HepG2 (cell line): ENCODE data around the gene IFNAR1. TPM values are rescaled to one million over a fixed set of nuclear protein-coding genes. Genes with fewer than 3 reads are reported as not detected.

Source experiments
- ATAC-seq: fragments of 200-7000 bp; cut with Tn5 transposase; 3 replicates; pipeline ENCODE4 v1.9.1; 2020; ENCODE audit warnings: mild to moderate bottlenecking, moderate library complexity
- BruUV-seq: library from RNA; stranded (reverse); fragments of 400-500 nt; replicated peaks from 2 replicates; lab custom pipeline; 2021; lab: Mats Ljungman, UMichigan
- CTCF ChIA-PET: fragments of 300-600 bp; formaldehyde crosslinking; extraction: SDS; loops from one replicate; lab custom pipeline; 2021; ENCODE audit warnings: low total read pairs, inconsistent platforms, low intra/inter-chr PET ratio; lab: Yijun Ruan, JAX
- POLR2A ChIA-PET: fragments of 350-600 bp; sonication (Branson Sonifier 250); formaldehyde crosslinking; loops from one replicate; lab custom pipeline; 2020; ENCODE audit warnings: antibody characterized with exemption, inconsistent platforms; lab: Yijun Ruan, JAX
- DNase-seq: peaks from one replicate; pipeline ENCODE4 v3.0.0-alpha.2; 2015; ENCODE audit warnings: low spot score
- FAIRE-seq: peaks from 3 replicates; lab custom pipeline; 2011; peaks lifted over from hg19 to GRCh38; lab: Jason Lieb, UNC
- H2AFZ ChIP-seq: one replicate; pipeline ENCODE4 v1.6.1; 2011; ENCODE audit warnings: low read length, inconsistent platforms
- H3K27ac ChIP-seq: fragments of 300-600 bp; 3 replicates; pipeline ENCODE4 v1.8.0; 2011; ENCODE audit warnings: mixed run types, mild to moderate bottlenecking, mixed read lengths, low read length, inconsistent platforms; ENCODE audit not compliant: insufficient read depth; ENCODE audit errors: extremely low read length
- H3K27me3 ChIP-seq, 2 experiments: fragments of 200-600 bp in 1 of 2; 2 replicates in 1 of 2; 3 replicates in 1 of 2; pipeline versions ENCODE4 v1.6.0 to v1.8.0; 2011; ENCODE audit warnings: low read length in 2 of 2, mild to moderate bottlenecking in 2 of 2, moderate library complexity in 2 of 2, inconsistent platforms in 1 of 2; ENCODE audit not compliant: insufficient read depth in 2 of 2, control insufficient read depth in 1 of 2
- H3K36me3 ChIP-seq, 2 experiments: fragments of 200-600 bp in 1 of 2; replicated peaks in 1 of 2; 2 replicates in 1 of 2; 3 replicates in 1 of 2; pipeline versions ENCODE4 v1.5.1 to v1.8.0; 2011; ENCODE audit warnings: low read length in 2 of 2, inconsistent platforms in 1 of 2; ENCODE audit not compliant: insufficient read depth in 2 of 2, control insufficient read depth in 1 of 2
- H3K4me1 ChIP-seq: 2 replicates; pipeline ENCODE4 v1.5.1; 2012; ENCODE audit warnings: low read length, inconsistent platforms; ENCODE audit not compliant: insufficient read depth
- H3K4me2 ChIP-seq: 2 replicates; pipeline ENCODE4 v1.6.0; 2011; ENCODE audit warnings: low read depth, low read length, inconsistent platforms
- H3K4me3 ChIP-seq, 3 experiments: fragments of 200-600 bp in 1 of 3; sonication (generic), shearing (Covaris generic) in 1 of 3; replicated peaks in 1 of 3; 2 replicates each; pipeline ENCODE4 v1.5.1; 2011 to 2016; ENCODE audit warnings: low read length in 3 of 3, inconsistent platforms in 2 of 3, low read depth in 2 of 3, mild to moderate bottlenecking in 2 of 3, control low read depth in 1 of 3, mixed read lengths in 1 of 3; ENCODE audit not compliant: insufficient read depth in 1 of 3
- H3K79me2 ChIP-seq: one replicate; pipeline ENCODE4 v1.6.1; 2011; ENCODE audit warnings: low read length, inconsistent platforms; ENCODE audit not compliant: insufficient read depth
- H3K9ac ChIP-seq: 2 replicates; pipeline ENCODE4 v1.6.0; 2011; ENCODE audit warnings: mild to moderate bottlenecking, low read depth, low read length, inconsistent platforms; ENCODE audit not compliant: insufficient read depth
- H3K9me3 ChIP-seq: 2 replicates; pipeline ENCODE4 v1.5.1; 2012; ENCODE audit warnings: mild to moderate bottlenecking, low read length
- H4K20me1 ChIP-seq: 2 replicates; pipeline ENCODE4 v1.6.0; 2011; ENCODE audit warnings: inconsistent platforms, mild to moderate bottlenecking, low read length, moderate library complexity; ENCODE audit not compliant: insufficient read depth
- DR1 ChIP-seq: sonication (generic); formaldehyde crosslinking; IDR thresholded peaks from 2 replicates; pipeline ENCODE4 v1.8.0; 2021; ENCODE audit warnings: mild to moderate bottlenecking, missing genetic modification reagents, inconsistent platforms
- NR2F1 ChIP-seq, 2 experiments: fragments of 450-650 bp in 1 of 2; formaldehyde crosslinking in 1 of 2; IDR thresholded peaks; 2 replicates each; pipeline versions ENCODE4 v1.5.0 to v1.6.1; 2016 to 2020; ENCODE audit warnings: mild to moderate bottlenecking in 1 of 2, missing compliant biosample characterization in 1 of 2, missing genetic modification reagents in 1 of 2, moderate library complexity in 1 of 2
- PAWR ChIP-seq: sonication (generic); formaldehyde crosslinking; IDR thresholded peaks from 2 replicates; pipeline ENCODE4 v1.4.0; 2020; ENCODE audit warnings: missing genetic modification reagents, mild to moderate bottlenecking, borderline replicate concordance
- REXO4 ChIP-seq: sonication (generic); formaldehyde crosslinking; IDR thresholded peaks from 2 replicates; pipeline ENCODE4 v1.8.0; 2022; ENCODE audit warnings: missing genetic modification reagents, mild to moderate bottlenecking, borderline replicate concordance
- WGBS: methylation state at CpG from one replicate; pipeline ENCODE4 v1.1.6; 2017; ENCODE audit warnings: low lambda C conversion rate; 5-methylcytosine and 5-hydroxymethylcytosine counted together
- in situ Hi-C: cut with HindIII; loops from 2 replicates; pipeline ENCODE4 v1.10.0; 2017; ENCODE audit warnings: low pct_unique_long_range_greater_than_20kb; ENCODE audit not compliant: extremely low pct_ligation_motif_present
- intact Hi-C: fragments of 100-400 bp; cut with micrococcal nuclease; formaldehyde crosslinking; loops from one replicate; pipeline ENCODE4 v1.10.0; 2022; ENCODE audit not compliant: unreplicated experiment
- polyA plus RNA-seq, 8 experiments: library from polyadenylated mRNA; depleted of rRNA in 3 of 8; stranded (reverse) in 7 of 8; unstranded in 1 of 8; fragments of >200 nt; fragmentation: Illumina TruSeq in 4 of 8; extraction: Trizol in 4 of 8; gene quantifications; 2 replicates each; pipeline versions ENCODE4 v1.2.1 to v1.2.3, GENCODE V29; 2011 to 2016; ENCODE audit warnings: low read depth in 4 of 8, missing spikeins in 1 of 8, mixed read lengths in 1 of 8; ENCODE audit not compliant: insufficient read depth in 1 of 8
- total RNA-seq, 5 experiments: library from RNA; depleted of rRNA; stranded (reverse); fragments of >200 nt; fragmentation: Illumina TruSeq; extraction: Trizol; gene quantifications; 2 replicates each; pipeline ENCODE4 v1.2.3, GENCODE V29; 2016; ENCODE audit warnings: low read depth in 1 of 5

The IFNAR1 gene
- total and polyA plus RNA-seq, 2 of the 13 experiments (the other 11 are each of a cell fraction or from before 2014, with no cell fraction given), result 6.7 to 9.3 TPM

GRCh38 chr21:33398361-33398760, 73.6 kb downstream of the IFNAR1 start:
- intact Hi-C loops (no loop called here), in situ Hi-C loops (no loop called here)
- H3K27me3 ChIP-seq, result no peaks in the 10 kb centered on the region
- peaks cover 42% of the 10 kb centered on the region for H3K4me1 ChIP-seq
- BruUV-seq, result no TSS peak
- H3K27ac ChIP-seq, result no peak overlapping the region
- no peak for ATAC-seq
- no peak for DNase-seq
- no peaks in the 10 kb centered on the region for H3K79me2 ChIP-seq
- H3K36me3 ChIP-seq, result no peaks in the 10 kb centered on the region
- POLR2A ChIA-PET, result no interaction called here
- no peak overlapping the region for H3K4me2 ChIP-seq
- H2AFZ ChIP-seq, result no peak overlapping the region
- H3K9me3 ChIP-seq, result no peaks in the 10 kb centered on the region
- no peaks in the 10 kb centered on the region for H4K20me1 ChIP-seq
- H3K4me3 ChIP-seq, result no peak overlapping the region
- CTCF ChIA-PET, result no interaction called here
- 73% methylated on average over 5 of the region's 5 CpGs for WGBS
- H3K9ac ChIP-seq, result no peak overlapping the region
- FAIRE-seq, result no peak
- no peak for TF ChIP-seq REXO4 (CRISPR knock-in tag)
- no peak for TF ChIP-seq DR1

DNA sequence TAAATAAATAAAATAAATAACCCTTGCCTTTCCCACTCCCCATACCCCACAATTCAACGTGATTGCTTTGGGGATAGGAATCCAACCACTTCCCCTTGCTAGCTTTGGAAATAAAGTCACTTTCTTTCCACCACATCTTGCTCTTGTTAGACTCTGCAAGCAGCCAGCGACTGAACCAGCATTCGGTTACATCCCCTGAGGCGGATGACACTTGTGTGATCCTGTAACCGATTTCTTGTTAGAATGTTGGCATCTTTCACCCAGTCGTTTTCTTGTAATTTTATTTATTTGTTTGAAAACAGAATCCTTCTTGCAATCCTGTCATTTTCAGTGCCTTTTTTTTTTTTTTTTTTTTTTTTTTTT, 76.8 kb downstream of the IFNAR1 start:
- TF ChIP-seq NR2F1 (CRISPR knock-in tag; IDR thresholded peaks at IDR 0.05) (no peak), PAWR (no peak)
- BruUV-seq, result no TSS peak
- intact Hi-C loops (loop anchor here (5.0 kb wide), 1 partner anchor 39 kb away; no protein-coding TSS in a partner anchor), in situ Hi-C loops (no loop called here)
- 83% methylated on average over 6 of the region's 6 CpGs for WGBS
- Histone ChIP-seq H3K79me2 (peaks cover 27% of the 10 kb centered on the region), H3K4me1 (peaks cover 45% of the 10 kb centered on the region), H3K9ac (no peak overlapping the region), H3K4me2 (no peak overlapping the region), H3K9me3 (no peaks in the 10 kb centered on the region), H3K27ac (no peak overlapping the region), H2AFZ (no peak overlapping the region), H4K20me1 (no peaks in the 10 kb centered on the region), H3K27me3 (no peaks in the 10 kb centered on the region; a peak in 1 of 5 replicates), H3K36me3 (no peaks in the 10 kb centered on the region), H3K4me3 (no peak overlapping the region)
- ChIA-PET POLR2A (interaction anchor here (1.5 to 1.8 kb wide), 2 partner anchors 11 to 16 kb away, joined by 3 to 12 read pairs; no protein-coding TSS in a partner anchor), CTCF (no interaction called here)
- no peak for ATAC-seq
- FAIRE-seq, result no peak
- DNase-seq, result no peak
